Stomach (tissue), 9 donors: ENCODE results near the gene HOXC4. TPM values are rescaled to one million over a fixed set of nuclear protein-coding genes. Genes with fewer than 3 reads are reported as not detected.

ENCODE experiments used
- DNase-seq, 2 donors: peaks; one replicate each; pipeline versions ENCODE4 v3.0.0 to v3.0.0-alpha.2; 2013 to 2019
- H3K27ac ChIP-seq, 5 donors: fragments of 200-600 bp in 4 of 5; sonication (generic) in 4 of 5; one replicate each; pipeline ENCODE4 v1.5.1; 2013 to 2019; ENCODE audit warnings: mild to moderate bottlenecking in 1 of 5, moderate library complexity in 1 of 5
- H3K27me3 ChIP-seq, 3 donors: fragments of 200-600 bp; sonication (generic); one replicate each; pipeline ENCODE4 v1.5.1; 2017 to 2019; ENCODE audit warnings: mixed run types in 1 of 3
- H3K36me3 ChIP-seq, 4 donors: fragments of 200-600 bp; sonication (generic); 1 replicate in 3 of 4; 2 replicates in 1 of 4; pipeline ENCODE4 v1.5.1; 2016 to 2019
- H3K4me1 ChIP-seq, 4 donors: fragments of 200-600 bp; sonication (generic); one replicate each; pipeline ENCODE4 v1.5.1; 2016 to 2019
- H3K4me3 ChIP-seq, 4 donors: fragments of 200-600 bp; sonication (generic) in 3 of 4; one replicate each; pipeline ENCODE4 v1.5.1; 2016 to 2019; ENCODE audit warnings: mild to moderate bottlenecking in 1 of 4
- H3K9me3 ChIP-seq, 4 donors: fragments of 200-600 bp; sonication (generic); one replicate each; pipeline ENCODE4 v1.5.1; 2016 to 2019
- EP300 ChIP-seq: sonication (generic); formaldehyde crosslinking; IDR thresholded peaks from one replicate; pipeline ENCODE4 v1.6.1; 2017; ENCODE audit warnings: antibody characterized with exemption
- POLR2A ChIP-seq, 4 donors: fragments of 450-650 bp; IDR thresholded peaks; one replicate each; pipeline ENCODE4 v1.6.1; 2016; ENCODE audit warnings: antibody characterized with exemption in 4 of 4, control low read depth in 2 of 4, mild to moderate bottlenecking in 1 of 4, moderate library complexity in 1 of 4
- POLR2AphosphoS5 ChIP-seq, 3 donors: sonication (generic); formaldehyde crosslinking; IDR thresholded peaks; one replicate each; pipeline ENCODE4 v1.6.1; 2016; ENCODE audit warnings: antibody characterized with exemption in 3 of 3
- WGBS, 5 donors: extraction: QIAGEN DNeasy Blood & Tissue Kit in 3 of 5; methylation state at CpG; one replicate each; pipeline versions ENCODE4 v1.1.5 to v1.1.7; 2013 to 2018; 5-methylcytosine and 5-hydroxymethylcytosine counted together
- intact Hi-C: fragments of 100-400 bp; cut with DNase I; formaldehyde crosslinking; loops from one replicate; pipeline ENCODE4 v1.15.1; 2023; ENCODE audit warnings: low total_unique reads
- polyA plus RNA-seq, 3 donors: library from polyadenylated mRNA; stranded (reverse); fragments of 200-250 nt; gene quantifications; one replicate each; pipeline ENCODE4 v1.2.3, GENCODE V29; 2013
- total RNA-seq, 5 donors: library from RNA; depleted of rRNA; stranded (reverse); fragments of >200 nt; gene quantifications; one replicate each; pipeline versions ENCODE4 v1.1.0 to v1.2.3, GENCODE V29; 2014 to 2016
- TF ChIP-seq, protein P1 (sequence below), 7 experiments: fragments of 450-650 bp in 4 of 7; fragments of 200-600 bp in 3 of 7; sonication (generic) in 3 of 7; IDR thresholded peaks; one replicate each; pipeline ENCODE4 v1.5.1; 2016 to 2019; ENCODE audit warnings: antibody characterized with exemption in 7 of 7, control low read depth in 2 of 7, mild to moderate bottlenecking in 1 of 7
- donor health status: healthy with polysubstance abuse.
- donor health status: Bipolar disorder and iron deficiency.
- donor health status: healthy.

The HOXC4 gene
- total and polyA plus RNA-seq, 8 donors: 0.92 to 3.7 (median 2.6) TPM; not detected in 3

DNA sequence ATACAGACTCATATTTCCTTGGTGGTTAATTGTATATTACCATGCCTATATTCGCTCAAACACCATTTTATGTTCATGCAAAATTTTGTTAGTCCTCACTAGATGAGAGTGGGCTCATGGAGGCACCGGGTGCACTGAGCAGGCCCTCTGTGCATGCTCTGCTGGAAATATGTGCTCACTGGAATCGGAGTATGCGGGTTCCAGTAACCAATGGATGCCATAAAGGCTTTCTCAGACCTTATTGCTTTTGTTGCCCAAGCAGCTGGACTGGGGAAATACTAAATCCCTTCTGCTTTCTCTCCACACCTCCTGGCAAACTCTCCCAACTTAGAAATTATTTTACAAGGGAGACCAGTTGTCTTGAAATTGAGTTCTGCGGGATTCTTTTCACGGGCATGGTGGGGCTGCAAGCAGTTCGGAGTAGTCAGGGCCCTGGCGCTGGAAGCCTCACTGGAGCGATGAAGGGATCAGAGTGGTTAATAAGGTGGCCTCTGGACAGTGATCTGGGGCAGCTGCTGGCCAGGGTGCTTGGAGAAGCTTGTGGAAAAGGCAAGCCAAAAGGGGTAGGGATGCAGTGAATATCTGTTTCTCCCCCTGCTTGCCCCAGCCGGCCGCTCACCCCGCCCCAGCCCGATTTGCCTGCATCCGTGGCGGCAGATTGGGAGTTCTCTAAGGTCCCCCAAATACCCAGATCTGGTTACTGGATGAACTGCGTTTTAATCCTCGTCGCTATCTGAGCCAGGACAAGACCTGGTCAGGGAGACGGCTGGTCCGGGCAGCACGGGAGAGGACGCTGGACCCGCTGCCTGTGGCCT, 32.8 kb upstream of the HOXC4 start:
- Histone ChIP-seq H3K4me1 (peaks cover 24 to 44% (median 35%) of the 10 kb centered on the region in 4 donors), H3K9me3 (no peaks in the 10 kb centered on the region), H3K4me3 (no peak overlapping the region), H3K27ac (no peak overlapping the region), H3K27me3 (peaks cover 13 to 100% (median 98%) of the 10 kb centered on the region in 3 donors), H3K36me3 (no peaks in the 10 kb centered on the region)
- TF ChIP-seq, protein P1, sequence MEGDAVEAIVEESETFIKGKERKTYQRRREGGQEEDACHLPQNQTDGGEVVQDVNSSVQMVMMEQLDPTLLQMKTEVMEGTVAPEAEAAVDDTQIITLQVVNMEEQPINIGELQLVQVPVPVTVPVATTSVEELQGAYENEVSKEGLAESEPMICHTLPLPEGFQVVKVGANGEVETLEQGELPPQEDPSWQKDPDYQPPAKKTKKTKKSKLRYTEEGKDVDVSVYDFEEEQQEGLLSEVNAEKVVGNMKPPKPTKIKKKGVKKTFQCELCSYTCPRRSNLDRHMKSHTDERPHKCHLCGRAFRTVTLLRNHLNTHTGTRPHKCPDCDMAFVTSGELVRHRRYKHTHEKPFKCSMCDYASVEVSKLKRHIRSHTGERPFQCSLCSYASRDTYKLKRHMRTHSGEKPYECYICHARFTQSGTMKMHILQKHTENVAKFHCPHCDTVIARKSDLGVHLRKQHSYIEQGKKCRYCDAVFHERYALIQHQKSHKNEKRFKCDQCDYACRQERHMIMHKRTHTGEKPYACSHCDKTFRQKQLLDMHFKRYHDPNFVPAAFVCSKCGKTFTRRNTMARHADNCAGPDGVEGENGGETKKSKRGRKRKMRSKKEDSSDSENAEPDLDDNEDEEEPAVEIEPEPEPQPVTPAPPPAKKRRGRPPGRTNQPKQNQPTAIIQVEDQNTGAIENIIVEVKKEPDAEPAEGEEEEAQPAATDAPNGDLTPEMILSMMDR (IDR thresholded peaks at IDR 0.05): no peak
- TF ChIP-seq POLR2A (IDR thresholded peaks at IDR 0.05) (no peak), EP300 (no peak), POLR2AphosphoS5 (IDR thresholded peaks at IDR 0.05) (no peak)
- 47 to 57% (median 51%) methylated on average over 23 of the region's 23 CpGs for WGBS, 5 donors
- intact Hi-C loops: no loop called here
- no peak for DNase-seq

DNA sequence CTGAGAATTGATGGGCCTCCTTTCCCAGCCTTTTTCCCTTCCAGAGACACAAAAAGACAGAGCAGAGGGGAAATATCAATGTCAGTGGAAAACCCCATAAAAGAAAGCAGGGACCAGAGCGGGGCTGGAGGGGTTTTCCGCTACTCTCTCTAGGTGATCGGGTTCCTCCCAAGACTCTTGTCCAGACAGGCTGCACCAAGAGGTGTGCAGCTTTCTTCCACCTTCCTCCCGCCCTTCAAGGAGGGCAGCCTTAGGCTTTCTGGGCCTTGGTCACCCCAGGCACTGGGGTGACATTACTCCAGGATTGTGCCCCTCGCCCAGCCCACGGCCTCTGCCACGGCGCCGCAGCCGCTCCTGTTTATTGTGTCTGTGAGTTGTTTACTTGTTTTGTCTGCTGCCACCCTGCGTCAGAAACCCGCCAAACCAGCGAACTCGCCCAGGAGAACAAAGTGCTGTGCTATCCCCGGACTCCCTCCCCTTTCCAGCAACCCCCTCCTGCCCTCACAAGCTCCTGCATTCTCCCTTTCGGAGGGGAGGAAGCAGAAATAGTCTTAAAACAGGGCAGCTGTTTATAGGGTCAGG, 32.1 kb upstream of the HOXC4 start:
- TF ChIP-seq POLR2A (IDR thresholded peaks at IDR 0.05) (no peak), EP300 (no peak), POLR2AphosphoS5 (IDR thresholded peaks at IDR 0.05) (no peak)
- TF ChIP-seq, protein P1 (IDR thresholded peaks at IDR 0.05): no peak
- H3K27me3 ChIP-seq: peaks cover 14 to 100% (median 98%) of the 10 kb centered on the region in 3 donors

DNA sequence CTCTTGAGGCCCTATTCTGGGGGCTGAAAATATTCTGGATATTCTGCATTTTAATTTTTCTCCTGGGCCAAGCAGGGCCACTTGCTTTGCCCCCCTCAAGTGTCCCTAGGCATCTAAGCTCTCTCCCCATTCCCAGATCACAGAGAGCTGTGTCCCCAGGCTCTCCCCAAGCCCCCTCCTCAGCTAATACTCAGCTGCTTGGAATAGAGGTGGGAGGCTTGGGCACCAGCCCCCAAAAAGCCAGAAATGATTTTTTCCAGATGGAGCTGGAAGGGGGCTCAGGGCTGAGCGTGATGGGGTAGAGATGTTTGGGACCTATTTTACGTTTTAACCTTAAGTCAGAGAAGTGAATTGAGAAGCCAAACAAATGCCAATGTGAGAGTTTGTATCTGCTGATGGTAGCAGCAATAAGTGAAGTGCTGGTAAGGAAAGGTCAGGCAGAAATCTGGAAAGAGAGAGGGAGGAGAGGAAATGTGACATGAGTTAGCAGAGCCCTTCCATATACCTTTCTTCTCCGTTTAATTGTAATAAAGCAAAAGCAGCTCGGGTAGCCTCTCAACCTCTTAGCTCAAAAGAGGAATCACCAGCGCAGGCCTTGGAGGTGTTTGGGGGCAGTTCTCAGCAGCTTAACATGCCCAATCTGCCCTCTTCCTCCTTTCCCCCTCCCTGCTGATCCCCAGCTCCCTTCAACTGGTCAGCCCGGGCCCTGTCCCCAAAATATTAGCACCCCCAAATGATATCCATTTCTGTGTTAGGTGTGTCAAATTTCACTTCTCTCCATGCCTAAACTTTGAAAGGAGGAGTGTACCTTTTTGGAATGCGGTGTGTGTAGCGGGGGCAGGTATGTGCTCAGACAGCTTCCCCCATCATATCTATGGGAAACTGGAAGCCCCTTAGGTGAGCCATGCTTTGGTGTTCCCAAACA, 30.4 kb upstream of the HOXC4 start:
- WGBS, 5 donors: 28 to 43% (median 39%) methylated on average over 7 to 8 of the region's 8 CpGs
- Histone ChIP-seq H3K4me3 (no peak overlapping the region), H3K27ac (no peak overlapping the region), H3K9me3 (no peaks in the 10 kb centered on the region), H3K4me1 (peaks cover 12 to 24% (median 16%) of the 10 kb centered on the region in 4 donors), H3K27me3 (peaks cover 8 to 100% (median 98%) of the 10 kb centered on the region in 3 donors), H3K36me3 (no peaks in the 10 kb centered on the region)
- no peak for DNase-seq
- intact Hi-C loops: no loop called here
- no peak for TF ChIP-seq POLR2AphosphoS5 (IDR thresholded peaks at IDR 0.05)
- TF ChIP-seq, protein P1 (IDR thresholded peaks at IDR 0.05): no peak
- TF ChIP-seq EP300: no peak
- no peak for TF ChIP-seq POLR2A (IDR thresholded peaks at IDR 0.05)

More for the DNA sequence above, 32.1 kb upstream of the HOXC4 start:
- Histone ChIP-seq H3K27ac (no peak overlapping the region), H3K4me3 (no peak overlapping the region), H3K9me3 (no peaks in the 10 kb centered on the region), H3K4me1 (peaks cover 24 to 41% (median 33%) of the 10 kb centered on the region in 4 donors), H3K36me3 (no peaks in the 10 kb centered on the region)
- DNase-seq: no peak
- WGBS, 5 donors: 18 to 34% (median 22%) methylated on average over 16 of the region's 16 CpGs
- intact Hi-C loops: no loop called here

DNA sequence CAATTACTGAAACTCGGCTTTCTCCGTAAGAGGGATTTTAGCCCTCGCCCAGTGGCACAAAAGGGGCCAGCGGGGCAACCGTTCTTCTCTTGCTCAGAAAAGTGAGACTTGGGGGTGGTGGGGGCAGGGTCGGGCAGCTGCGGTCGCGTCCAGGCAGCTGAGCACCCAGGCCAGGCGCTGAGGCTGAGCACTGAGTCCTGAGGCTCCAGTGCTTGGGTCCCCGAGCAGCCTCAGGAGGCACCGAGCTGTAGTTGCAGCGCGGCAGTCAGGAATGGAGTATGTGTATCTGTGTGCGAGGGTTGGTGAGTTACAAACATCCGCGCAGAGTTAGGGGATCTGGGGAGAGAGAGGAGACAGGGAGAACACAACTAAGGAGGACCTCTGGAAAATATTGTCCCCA, 29.5 kb upstream of the HOXC4 start:
- H3K36me3 ChIP-seq: no peaks in the 10 kb centered on the region
- no peak for DNase-seq
- peaks cover 7 to 100% (median 98%) of the 10 kb centered on the region in 3 donors for H3K27me3 ChIP-seq
- H3K4me3 ChIP-seq: no peak overlapping the region
- no peaks in the 10 kb centered on the region for H3K9me3 ChIP-seq
- no peak overlapping the region for H3K27ac ChIP-seq
- H3K4me1 ChIP-seq: peaks cover 5 to 21% (median 15%) of the 10 kb centered on the region in 4 donors
- 20 to 35% (median 25%) methylated on average over 17 of the region's 17 CpGs for WGBS, 5 donors
- TF ChIP-seq POLR2AphosphoS5 (IDR thresholded peaks at IDR 0.05) (no peak), EP300 (no peak), POLR2A (IDR thresholded peaks at IDR 0.05) (no peak)
- TF ChIP-seq, protein P1 (IDR thresholded peaks at IDR 0.05): no peak
- intact Hi-C loops: no loop called here
